SU-DHL-6 (cell line): ENCODE measurements around the gene ZMAT3.
"Not testable (repeated sequence)": the region's sequence is repeated elsewhere in the genome, so short reads cannot be mapped to it uniquely, and the experiment has no call there.

Experiments
- H2AFZ ChIP-seq: fragments of 200-600 bp; sonication (generic); 2 replicates; pipeline ENCODE4 v1.6.1; 2014; ENCODE audit warnings: low read depth, mild to moderate bottlenecking, moderate library complexity, mixed read lengths, antibody characterized with exemption, low read length; ENCODE audit not compliant: severe bottlenecking
- H3F3A ChIP-seq: fragments of 200-600 bp; shearing (Covaris generic); 2 replicates; pipeline ENCODE4 v1.6.0; 2016; ENCODE audit warnings: antibody characterized with exemption, mild to moderate bottlenecking; ENCODE audit not compliant: insufficient read depth
- H3K27ac ChIP-seq: fragments of 200-600 bp; sonication (generic); 2 replicates; pipeline ENCODE4 v1.5.1; 2016; ENCODE audit warnings: low read depth, mild to moderate bottlenecking, low read length, moderate library complexity, mixed read lengths
- H3K27me3 ChIP-seq: fragments of 200-600 bp; sonication (generic), shearing (Covaris generic); 2 replicates; pipeline ENCODE4 v1.6.0; 2014; ENCODE audit warnings: mild to moderate bottlenecking, low read length
- H3K36me3 ChIP-seq: fragments of 200-600 bp; sonication (generic); 2 replicates; pipeline ENCODE4 v1.6.1; 2014; ENCODE audit warnings: mild to moderate bottlenecking, low read length, mixed read lengths
- H3K4me2 ChIP-seq: fragments of 300-600, 200-600 bp; shearing (Covaris generic), sonication (generic); 2 replicates; pipeline ENCODE4 v1.6.0; 2014; ENCODE audit warnings: low read length, low read depth, mild to moderate bottlenecking; ENCODE audit not compliant: poor library complexity, severe bottlenecking
- H3K4me3 ChIP-seq: fragments of 200-600 bp; sonication (generic); 2 replicates; pipeline ENCODE4 v1.5.1; 2014; ENCODE audit warnings: antibody characterized with exemption, low read length, mild to moderate bottlenecking, mixed read lengths; ENCODE audit not compliant: insufficient read depth, poor library complexity, severe bottlenecking
- H3K79me2 ChIP-seq: fragments of 200-600 bp; sonication (generic); 2 replicates; pipeline ENCODE4 v1.6.1; 2014; ENCODE audit warnings: mild to moderate bottlenecking, low read length, moderate library complexity; ENCODE audit not compliant: insufficient read depth
- H3K9ac ChIP-seq: fragments of 200-600 bp; sonication (generic); 2 replicates; pipeline ENCODE4 v1.7.0; 2014; ENCODE audit warnings: mild to moderate bottlenecking, low read length
- H3K9me2 ChIP-seq: fragments of 200-600 bp; sonication (generic); replicated peaks from 2 replicates; pipeline ENCODE4 v1.6.1; 2014; ENCODE audit warnings: low read length; ENCODE audit not compliant: insufficient read depth
- H3K9me3 ChIP-seq: fragments of 200-600 bp; sonication (generic); 2 replicates; pipeline ENCODE4 v1.6.1; 2014; ENCODE audit warnings: low read length, mixed read lengths; ENCODE audit not compliant: insufficient read depth
- H4K20me1 ChIP-seq: fragments of 200-600 bp; sonication (generic); 2 replicates; pipeline ENCODE4 v1.6.1; 2014; ENCODE audit warnings: low read depth, mild to moderate bottlenecking, antibody characterized with exemption, low read length, moderate library complexity, mixed read lengths
- EZH2phosphoT487 ChIP-seq: fragments of 200-600 bp; sonication (generic), shearing (Covaris generic); conservative IDR thresholded peaks from 2 replicates; pipeline ENCODE4 v1.6.1; 2018; ENCODE audit warnings: mild to moderate bottlenecking, antibody characterized with exemption, low read length, moderate library complexity, mixed read lengths
- TF ChIP-seq, protein P1 (sequence below): fragments of 200-600 bp; sonication (generic); IDR thresholded peaks from one replicate; pipeline ENCODE4 v1.5.1; 2017; ENCODE audit warnings: antibody characterized with exemption, mild to moderate bottlenecking, low read length, moderate library complexity; ENCODE audit not compliant: insufficient read depth, poor library complexity, severe bottlenecking

Gene ZMAT3

DNA sequence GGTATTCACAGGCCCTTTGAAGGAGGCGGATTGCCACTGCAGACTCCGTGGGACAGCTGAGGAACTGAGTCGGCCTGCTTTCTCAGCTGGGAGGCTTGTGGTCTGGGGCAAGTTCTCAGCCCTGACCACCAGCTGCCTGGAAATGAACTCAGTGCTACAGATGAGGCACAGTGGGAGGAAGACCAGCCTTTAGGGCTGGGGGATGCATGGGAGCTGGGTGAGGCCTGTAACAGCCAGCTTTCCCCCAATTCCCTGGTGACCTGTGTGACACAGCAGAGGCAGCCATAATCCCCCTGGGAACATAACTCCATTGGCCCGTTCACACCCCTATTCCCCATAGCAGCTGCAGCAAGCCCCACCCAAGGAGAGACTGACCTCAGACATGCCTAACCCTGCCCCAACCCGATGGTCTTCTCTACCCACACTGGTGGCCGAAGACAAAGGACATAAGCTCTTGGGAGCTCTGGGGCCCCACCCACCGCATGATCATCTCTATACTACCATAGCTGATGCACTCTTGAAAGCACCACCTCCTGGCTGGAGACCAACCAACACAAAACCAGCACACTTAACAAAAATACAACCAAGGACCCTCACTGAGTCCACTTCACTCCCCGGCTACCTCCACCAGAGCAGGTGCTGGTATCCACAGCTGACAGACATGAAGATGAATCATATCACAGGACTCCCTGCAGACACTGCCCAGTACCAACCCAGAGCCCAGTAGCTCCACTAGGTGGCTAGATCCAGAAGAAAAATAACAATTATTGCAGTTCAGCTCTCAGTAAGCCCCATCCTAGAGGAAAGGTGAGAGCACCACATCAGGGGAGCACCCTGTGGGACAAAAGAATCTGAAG, 24.9 kb downstream of the ZMAT3 start:
- Histone ChIP-seq H3K36me3 (no peaks in the 10 kb centered on the region), H3K4me2 (no peak overlapping the region), H3K79me2 (no peaks in the 10 kb centered on the region; the same call in 1 of the 2 replicates), H3K4me3 (no peak overlapping the region), H3K9me3 (no peaks in the 10 kb centered on the region), H3K27ac (no peak overlapping the region), H2AFZ (no peak overlapping the region), H3K9ac (no peak overlapping the region), H3K27me3 (no peaks in the 10 kb centered on the region), H3K9me2 (no peaks in the 10 kb centered on the region), H4K20me1 (no peaks in the 10 kb centered on the region), H3F3A (no peaks in the 10 kb centered on the region; the same call in 1 of the 2 replicates)
- TF ChIP-seq, protein P1, sequence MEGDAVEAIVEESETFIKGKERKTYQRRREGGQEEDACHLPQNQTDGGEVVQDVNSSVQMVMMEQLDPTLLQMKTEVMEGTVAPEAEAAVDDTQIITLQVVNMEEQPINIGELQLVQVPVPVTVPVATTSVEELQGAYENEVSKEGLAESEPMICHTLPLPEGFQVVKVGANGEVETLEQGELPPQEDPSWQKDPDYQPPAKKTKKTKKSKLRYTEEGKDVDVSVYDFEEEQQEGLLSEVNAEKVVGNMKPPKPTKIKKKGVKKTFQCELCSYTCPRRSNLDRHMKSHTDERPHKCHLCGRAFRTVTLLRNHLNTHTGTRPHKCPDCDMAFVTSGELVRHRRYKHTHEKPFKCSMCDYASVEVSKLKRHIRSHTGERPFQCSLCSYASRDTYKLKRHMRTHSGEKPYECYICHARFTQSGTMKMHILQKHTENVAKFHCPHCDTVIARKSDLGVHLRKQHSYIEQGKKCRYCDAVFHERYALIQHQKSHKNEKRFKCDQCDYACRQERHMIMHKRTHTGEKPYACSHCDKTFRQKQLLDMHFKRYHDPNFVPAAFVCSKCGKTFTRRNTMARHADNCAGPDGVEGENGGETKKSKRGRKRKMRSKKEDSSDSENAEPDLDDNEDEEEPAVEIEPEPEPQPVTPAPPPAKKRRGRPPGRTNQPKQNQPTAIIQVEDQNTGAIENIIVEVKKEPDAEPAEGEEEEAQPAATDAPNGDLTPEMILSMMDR = no peak
- no peak for TF ChIP-seq EZH2phosphoT487

DNA sequence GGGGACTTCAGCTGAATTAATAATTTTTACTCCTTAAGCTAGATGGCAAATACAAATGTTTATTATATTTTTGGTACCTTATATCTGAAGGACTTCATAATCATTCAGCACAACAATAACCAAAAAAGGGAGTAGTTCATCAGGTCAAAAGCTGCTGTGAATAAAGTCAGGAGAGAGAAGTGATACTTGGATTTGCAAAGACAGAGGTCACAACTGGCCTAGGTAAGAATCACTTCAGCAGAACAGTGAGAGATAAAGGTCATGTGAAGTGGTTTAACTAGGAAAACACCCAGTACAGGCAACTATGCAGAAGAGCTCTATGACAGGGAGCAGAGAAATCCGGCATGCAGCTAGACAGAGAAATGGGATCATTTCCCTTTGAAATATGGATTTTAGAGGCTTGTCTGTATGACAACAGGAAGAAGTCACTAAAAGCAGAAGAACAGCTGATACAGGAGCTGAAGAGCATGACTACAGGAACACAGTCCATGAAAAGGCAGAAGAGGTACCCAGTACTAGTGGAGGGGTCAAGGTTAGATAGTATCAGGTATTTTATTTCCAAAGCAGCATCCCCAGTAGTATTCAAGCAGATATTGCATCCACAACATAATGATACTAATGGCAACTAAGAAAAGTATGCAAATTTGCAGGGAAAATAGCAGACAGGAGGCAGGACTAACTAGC, 25.7 kb downstream of the ZMAT3 start:
- Histone ChIP-seq H3K79me2 (no peaks in the 10 kb centered on the region; the same call in 1 of the 2 replicates), H3K9me3 (no peaks in the 10 kb centered on the region), H3K9ac (no peak overlapping the region), H3K36me3 (no peaks in the 10 kb centered on the region), H3K4me2 (no peak overlapping the region), H4K20me1 (no peaks in the 10 kb centered on the region), H3K9me2 (no peaks in the 10 kb centered on the region), H3K4me3 (no peak overlapping the region), H2AFZ (no peak overlapping the region), H3K27ac (no peak overlapping the region), H3F3A (no peaks in the 10 kb centered on the region; the same call in 1 of the 2 replicates), H3K27me3 (no peaks in the 10 kb centered on the region)
- TF ChIP-seq EZH2phosphoT487 = no peak
- TF ChIP-seq, protein P1 = no peak

DNA sequence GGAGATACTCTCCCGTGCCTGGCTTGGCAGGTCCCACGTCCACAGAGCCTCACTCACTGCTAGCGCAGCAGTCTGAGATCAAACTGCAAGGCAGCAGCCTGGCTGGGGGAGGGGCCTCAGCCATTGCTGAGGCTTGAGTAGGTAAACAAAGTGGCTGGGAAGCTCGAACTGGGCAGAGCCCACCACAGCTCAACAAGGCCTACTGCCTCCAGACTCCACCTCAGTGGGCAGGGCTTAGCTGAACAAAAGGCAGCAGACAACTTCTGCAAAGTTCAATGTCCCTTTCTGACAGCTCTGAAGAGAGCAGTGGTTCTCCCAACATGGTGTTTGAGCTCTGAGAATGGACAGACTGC, 32.7 kb downstream of the ZMAT3 start:
- H3K9me2 ChIP-seq, H4K20me1 ChIP-seq, H3K4me2 ChIP-seq, H3F3A ChIP-seq, H3K9ac ChIP-seq, H3K9me3 ChIP-seq, H3K4me3 ChIP-seq, H3K27ac ChIP-seq, H2AFZ ChIP-seq, H3K79me2 ChIP-seq, H3K27me3 ChIP-seq, H3K36me3 ChIP-seq: not testable (repeated sequence)
